HG03520 (cell line): ENCODE results near the gene SIGLEC9.

Experiments
- ATAC-seq: cut with Tn5 transposase; IDR thresholded peaks from one replicate; pipeline ENCODE4 v1.9.1; 2021; ENCODE audit warnings: mild to moderate bottlenecking, moderate library complexity; ENCODE audit not compliant: unreplicated experiment

SIGLEC9 gene

DNA sequence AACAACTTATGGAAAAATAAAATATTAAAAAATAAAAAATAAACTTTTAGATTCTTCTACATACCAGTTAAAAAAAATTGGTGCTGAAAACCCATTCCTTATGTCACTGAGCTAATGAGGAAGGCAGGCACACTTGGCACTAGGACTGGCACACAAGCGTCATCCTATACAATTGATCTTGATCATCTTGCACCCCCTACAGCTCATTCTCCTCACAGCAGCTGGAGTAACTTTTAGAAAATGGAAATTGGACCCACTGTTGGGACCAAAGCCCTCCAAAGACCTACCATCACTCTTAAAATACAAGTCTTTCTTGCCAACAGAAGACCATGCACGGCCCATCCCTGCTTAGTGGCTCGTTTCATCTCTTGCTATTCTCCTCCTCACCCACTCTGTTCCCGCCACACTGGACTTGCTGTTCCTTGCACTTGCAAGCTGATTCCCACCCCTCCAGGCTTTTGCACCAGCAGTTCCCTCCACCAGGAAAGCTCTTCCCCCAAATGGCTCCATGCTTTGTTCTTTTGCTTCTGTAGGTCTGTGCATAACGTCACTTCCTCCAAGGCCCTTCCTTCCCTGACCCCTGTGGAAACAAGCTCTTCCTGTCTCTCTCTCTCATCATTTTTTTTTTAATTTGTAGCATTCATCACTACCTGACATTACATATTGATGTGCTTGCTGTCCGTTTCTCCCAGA lies 28.1 kb upstream of the SIGLEC9 start:
- no peak for ATAC-seq

DNA sequence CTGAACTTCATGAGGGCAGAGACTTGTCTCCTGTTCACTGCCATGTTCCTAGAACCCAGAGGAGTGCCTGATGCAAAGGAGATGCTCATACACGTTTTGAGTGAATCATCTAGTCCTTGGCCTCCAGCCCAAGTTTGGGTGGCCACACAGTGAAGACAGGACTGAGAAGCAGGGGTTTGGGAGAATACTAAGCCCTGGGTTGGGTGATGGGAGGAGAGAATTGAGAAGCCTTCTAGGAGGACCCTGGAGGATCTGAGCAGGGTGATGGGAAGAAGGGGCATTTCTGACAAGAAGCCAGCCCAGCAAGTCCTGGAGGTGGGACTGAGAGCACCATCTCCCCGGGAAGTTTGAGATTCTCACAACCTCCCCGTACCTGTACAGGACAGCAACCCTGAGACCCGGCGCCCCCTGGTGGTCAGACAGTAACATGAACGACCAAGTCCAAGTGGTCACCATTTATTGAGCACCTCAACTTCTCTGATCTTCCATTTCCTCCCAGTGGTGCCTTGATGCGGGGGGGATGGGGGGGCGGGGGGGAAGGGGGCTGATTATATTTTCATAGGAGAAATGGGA lies 27.5 kb upstream of the SIGLEC9 start:
- ATAC-seq, result no peak

DNA sequence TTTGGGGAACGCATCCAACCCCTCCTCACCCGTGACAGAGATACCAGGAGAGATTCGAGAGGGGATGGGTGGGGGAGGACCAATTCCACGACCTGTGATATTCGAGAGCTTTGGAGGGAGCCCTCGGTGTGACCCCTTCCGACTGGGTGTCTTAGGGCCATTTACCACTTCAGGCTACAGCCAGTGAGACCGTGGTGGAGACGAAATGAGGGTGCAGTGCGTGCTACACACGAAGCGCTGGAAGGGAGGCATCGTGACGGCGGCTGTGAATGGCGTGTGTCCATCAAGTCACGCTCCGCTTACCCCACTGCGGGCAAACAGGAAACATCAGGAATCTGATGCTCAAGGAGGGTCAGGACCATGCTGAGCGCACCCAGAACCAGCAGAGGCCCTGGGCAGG lies 26.9 kb upstream of the SIGLEC9 start:
- ATAC-seq, result no peak

DNA sequence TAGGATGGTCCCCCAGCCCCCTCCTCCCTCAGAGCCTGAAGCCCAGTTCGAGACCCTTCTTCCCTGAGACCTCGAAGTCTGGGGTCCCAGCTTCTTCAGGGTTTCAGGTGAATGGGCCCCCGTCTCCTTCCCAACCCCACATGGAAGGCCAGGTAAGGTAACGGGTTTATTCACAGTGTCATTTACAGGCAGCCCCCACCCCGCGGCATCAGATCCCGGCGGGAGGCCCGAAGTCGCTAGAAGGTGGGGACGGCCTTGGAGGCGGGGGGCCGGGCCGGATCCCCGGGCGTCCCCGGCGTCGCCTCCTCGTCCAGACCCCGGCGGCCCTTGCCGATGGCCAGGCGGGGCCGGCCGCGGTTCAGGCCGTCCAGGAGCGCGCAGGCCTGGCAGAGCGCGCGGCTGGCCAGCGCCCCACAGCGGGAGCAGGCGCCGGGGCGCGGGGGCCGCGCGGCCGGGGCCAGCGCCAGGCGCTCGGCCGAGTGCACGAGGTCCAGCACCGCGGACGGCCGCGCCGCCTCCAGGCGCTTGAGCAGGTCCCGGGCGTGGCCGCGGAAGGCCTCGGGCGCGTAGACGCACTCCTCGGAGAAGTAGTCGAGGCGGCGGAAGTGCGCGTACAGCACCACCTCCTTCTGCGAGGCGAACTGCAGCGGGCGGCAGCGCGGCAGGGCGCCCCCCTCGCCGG lies 26.2 kb upstream of the SIGLEC9 start:
- ATAC-seq, result no peak

- ATAC-seq, result no peak
These were observed 25.7 kb upstream of the SIGLEC9 start for GRCh38 chr19:51099047-51099382.

DNA sequence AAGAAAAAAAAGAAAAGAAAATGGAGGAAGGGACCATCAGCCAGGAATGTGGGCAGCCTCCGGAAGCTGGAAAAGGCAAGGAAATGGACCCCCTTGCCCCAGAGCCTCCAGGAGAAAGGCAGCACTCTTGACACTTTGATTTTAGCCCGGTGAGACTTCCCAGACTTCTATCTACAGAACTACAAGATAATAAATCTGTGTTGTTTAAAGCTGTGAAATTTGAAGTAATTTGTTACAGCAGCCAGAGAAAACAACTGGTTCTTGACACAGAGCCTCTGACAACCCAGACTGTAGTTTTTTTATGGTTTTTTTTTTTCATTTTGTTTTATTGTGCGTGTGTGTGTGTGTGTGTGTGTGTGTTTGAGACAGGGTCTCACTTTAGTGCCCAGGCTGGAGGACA lies 24.1 kb upstream of the SIGLEC9 start:
- ATAC-seq, result no peak

DNA sequence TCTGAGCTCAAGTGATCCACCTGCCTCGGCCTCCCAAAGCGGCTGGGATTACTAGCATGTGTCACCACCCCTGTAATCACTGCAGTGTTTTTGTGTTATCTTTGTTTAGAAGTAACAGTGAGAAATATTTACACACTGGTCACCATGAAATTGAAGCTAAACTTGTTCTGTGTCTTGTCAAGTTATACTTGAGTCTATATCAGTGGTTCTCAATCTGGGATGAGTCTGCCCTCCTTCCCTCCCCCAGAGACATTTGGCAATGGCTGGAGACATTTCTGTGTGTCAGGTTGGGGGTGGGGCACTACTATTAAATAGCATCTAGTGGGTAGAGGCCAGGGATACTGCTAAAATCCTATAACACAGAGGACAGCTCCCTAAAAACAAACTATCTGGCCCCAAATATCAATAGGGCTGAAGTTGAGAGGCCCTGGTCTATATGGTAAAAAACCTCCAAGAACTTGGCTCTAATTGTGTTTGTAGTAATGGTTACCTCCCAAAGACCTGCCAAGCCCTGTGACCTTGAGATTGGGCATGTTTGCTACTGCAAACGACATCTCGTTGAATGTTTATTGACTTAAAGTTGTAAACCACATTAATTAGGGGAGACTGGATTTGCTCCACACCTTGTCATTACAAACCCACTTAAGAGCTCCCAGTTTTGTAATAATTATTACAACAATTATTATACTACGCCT lies 23.4 kb upstream of the SIGLEC9 start:
- no peak for ATAC-seq

DNA sequence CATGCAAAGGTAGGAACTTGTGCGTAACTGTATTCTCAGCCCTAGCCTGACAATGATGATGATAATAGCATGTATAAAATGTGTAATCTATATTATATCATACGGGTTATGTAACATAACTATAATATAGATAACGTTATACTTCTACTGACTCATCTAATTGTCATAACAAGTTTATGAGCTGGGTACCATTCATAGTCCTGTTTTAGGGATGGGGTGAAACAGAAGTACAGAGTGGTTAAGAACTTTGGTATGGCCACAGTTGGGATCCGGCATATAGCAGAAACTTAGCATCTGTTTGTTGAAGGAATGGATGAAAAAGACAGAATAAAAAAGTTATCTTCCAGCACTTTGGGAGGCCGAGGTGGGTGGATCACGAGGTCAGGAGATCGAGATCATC lies 21.7 kb upstream of the SIGLEC9 start:
- ATAC-seq, result no peak

DNA sequence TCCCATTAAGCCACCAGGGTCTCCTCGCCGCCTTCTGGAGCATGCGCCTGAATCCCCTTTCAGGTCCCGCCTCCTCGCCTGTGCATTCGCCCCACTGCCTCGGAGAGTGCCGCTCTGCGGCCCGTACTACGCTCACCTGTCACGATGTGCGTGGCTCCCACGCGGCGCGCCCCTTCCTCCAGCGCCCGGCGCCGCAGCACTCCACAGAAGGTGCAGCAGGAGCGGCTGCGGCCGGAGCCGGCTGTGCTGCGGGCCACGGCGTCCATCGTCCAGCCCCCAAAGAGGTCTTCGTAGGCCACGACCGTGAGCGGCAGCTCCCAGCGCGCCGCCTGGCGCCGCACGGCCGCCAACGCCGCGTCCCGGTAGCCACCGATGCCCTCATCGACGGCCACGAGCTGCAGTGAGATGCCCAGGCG lies 20.8 kb upstream of the SIGLEC9 start:
- ATAC-seq, result no peak

GRCh38 chr19:51107406-51108065 lies 17.2 kb upstream of the SIGLEC9 start:
- no peak for ATAC-seq

DNA sequence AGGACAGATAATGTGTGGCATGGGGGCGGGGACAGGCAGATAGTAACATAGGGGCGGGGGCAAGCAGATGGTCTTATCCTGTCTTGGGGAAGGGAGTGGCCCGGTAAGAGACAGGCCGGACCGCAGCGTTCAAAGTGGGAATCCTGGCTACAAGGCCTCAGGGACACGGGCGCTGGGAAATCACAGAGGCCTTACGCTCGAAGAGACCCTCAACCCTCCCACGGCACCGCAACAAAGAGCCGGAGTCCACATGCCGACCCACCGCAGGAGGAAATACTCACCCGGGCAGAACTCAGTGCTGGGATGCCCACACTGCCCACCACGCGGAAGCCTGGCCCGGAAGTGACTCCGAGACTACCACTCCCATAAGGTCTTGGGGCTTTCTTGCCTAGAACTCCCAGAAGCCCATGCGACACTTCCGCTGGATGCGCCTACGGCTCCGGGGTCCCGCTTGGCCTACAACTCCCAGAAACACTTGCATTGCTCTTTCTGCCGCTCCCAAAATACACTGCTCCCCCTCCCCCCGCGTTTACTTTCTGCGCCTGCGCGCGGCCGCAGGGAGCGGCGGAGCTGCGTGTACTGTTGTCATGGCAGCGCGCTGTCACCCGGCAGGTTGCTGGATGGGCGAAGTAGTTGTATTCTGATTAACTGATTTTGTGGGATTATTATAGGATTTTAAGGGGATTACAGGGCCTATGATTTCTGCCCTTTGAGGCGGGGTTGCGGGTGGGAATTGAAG lies 16.5 kb upstream of the SIGLEC9 start, which contains the start of gene CTU1:
Gene CTU1, minus strand, starts transcription at position 344 of the 739 bp plus-strand sequence. CDS start 3,840 bp downstream, outside the sequence.
- peak; percentile 92 for ATAC-seq

DNA sequence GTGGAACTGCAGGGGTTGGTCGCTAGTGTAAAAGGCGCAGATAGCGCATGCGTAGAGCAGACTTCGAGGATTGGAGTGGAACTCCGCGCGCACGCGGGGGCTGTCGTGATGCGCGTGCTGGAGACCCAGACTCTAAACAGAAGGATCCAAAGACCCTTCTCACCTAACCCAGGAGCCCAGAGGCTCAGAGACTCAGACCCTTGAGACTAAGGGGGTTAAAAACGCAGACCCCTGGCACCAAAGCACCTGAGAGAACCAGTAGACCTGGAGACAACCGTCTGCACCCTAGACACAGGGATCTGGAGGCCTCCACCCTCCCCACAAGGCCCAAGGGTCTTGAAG lies 15.9 kb upstream of the SIGLEC9 start:
- ATAC-seq, result peak; percentile 13

DNA sequence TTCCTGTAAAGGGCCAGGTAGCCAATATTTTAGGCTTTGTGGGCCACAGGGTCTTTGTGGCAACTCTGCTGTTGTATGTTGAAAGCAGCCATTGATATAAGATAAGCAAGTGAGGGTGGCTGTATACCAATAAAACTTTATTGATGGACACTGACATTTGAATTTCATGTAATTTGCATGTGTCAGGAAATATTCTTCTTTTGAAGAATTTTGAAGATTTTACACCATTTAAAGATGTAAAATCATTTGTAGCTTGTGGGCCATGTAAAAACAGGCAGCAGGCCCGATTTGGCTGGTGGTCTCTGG lies 14.1 kb upstream of the SIGLEC9 start:
- no peak for ATAC-seq

DNA sequence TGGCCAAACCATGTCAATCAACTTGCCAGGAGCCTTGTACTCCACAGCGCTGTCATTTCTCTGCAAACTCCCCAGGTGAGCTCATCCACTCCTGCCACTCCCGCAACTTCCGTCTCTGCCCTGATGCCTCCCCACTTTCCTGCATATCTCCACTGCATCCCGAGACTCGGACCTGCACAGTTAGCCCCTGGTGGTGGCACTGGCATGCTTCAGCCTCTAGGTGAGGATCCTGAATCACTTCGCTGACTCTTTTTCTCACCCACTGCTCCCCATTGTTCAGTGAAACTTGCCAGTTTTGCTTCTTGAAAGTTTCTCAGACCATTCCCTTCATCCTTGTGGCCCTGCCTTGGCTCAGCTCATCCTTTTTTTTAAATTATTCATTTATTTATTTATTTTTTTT lies 13.1 kb upstream of the SIGLEC9 start:
- ATAC-seq, result no peak

DNA sequence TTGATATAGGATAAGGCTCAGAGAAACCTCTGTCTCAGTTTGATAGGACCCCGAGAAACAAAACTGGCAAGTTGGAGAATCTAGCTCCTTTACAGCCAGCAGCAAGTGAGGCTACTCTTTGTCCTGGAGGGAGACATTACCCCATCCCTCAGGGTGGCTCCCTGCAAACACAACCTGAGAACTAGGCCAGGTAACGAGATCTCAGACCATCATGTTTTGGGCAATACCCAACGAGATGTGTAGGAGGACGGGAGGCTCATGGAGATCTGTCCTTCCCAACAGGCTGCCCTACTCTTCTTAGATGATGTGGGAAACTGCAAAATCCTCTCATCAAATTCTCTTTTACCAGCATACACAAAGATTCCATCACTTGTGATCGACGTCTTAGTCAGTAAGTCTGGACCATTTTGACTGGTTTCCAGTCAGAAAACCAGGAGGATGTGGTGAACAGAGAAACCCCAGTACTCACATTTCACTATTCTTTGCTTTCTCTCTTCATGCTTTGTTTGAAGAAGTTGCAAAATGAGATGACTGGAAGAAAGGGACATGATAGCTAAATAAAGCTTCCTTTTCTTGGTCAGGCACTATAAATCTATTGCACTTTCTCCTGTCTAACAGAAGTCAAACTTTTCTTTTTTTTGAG lies 10.5 kb upstream of the SIGLEC9 start:
- no peak for ATAC-seq

DNA sequence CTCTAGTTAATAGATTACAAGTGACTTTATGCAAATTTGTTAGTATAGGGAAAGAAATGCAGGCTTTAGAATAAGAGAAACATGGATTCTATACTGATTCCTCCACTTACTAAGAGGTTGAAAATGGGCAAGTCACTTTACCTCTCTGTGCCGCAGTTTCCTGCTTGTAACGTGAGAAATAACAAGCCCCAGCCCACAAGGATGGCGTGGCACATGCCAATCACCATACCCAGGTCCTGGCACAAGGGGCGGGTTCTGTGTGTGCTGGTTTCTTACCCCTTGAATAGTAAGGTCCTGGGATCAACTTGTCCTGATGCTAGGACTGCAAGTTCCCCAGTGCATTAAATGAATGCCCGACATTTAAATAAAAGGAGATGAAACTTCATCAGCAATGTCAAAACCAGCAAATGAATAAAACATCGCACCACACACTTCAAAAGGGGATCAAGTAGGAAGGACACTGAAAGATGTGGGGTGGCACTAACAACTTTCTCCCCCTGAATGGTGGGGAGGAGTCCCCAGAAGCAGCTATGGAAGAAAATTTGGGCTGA lies 7.9 kb upstream of the SIGLEC9 start:
- ATAC-seq, result no peak

DNA sequence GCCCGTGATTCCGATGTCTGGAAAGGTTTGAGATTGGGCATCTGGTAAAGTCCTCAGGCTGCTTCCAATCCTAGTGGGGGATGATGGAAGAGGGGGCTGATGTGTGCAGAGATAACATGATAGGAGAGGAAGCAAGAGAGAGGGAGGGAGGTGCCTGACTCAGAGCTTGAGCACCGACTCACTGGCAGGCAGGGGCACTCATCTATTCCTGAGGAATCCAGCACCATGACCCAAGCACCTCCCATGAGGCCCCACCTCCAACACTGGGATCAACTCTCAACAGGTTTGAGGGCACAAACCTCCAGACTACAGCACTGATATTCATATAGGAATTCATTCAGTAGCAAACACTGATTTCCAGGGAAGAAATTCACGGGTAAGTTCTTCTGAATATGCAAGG lies 5.6 kb upstream of the SIGLEC9 start:
- no peak for ATAC-seq

DNA sequence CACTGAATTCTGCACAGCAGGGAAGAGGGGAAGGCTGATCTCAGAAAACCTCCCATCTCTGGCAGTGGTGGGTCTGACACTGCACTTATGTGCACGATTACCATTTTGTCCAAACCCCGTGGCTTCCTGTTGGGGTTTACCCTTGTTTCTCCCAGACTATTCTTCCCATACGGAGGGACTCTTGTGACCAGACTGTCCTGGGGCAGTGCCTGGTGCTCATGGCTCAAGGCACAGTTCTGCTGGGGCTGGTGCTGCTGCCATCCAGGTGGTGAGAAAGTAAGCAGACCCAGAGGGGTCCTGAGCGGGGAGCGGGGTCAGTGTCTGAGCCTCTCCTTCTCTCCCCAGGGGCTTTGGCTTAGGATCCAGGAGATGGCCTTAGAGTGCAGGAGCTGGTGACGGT lies 5.1 kb upstream of the SIGLEC9 start:
- ATAC-seq, result no peak

- no peak for ATAC-seq
These were observed 4.5 kb upstream of the SIGLEC9 start for GRCh38 chr19:51120160-51120559.

- no peak for ATAC-seq
These were observed 3.4 kb upstream of the SIGLEC9 start for GRCh38 chr19:51121257-51121656.
